Renal pelvis (tissue), 4 donors: ENCODE data around the gene DMKN. TPM values are rescaled to one million over a fixed set of nuclear protein-coding genes. Genes with fewer than 3 reads are reported as not detected.
"Not testable (repeated sequence)": the region's sequence is repeated elsewhere in the genome, so short reads cannot be mapped to it uniquely, and the experiment has no call there.

Source experiments
- DNase-seq: peaks from one replicate; pipeline ENCODE4 v3.0.0-alpha.2; 2013
- polyA plus RNA-seq, 3 donors: library from polyadenylated mRNA; unstranded; fragments of 120-200 nt; gene quantifications; one replicate each; pipeline ENCODE4 v1.2.1, GENCODE V29; 2013; ENCODE audit not compliant: insufficient read length in 3 of 3

DMKN gene
- polyA plus RNA-seq, 3 donors: 72.2 to 133 (median 113) TPM

- DNase-seq: no peak
These were observed 10.7 kb downstream of the DMKN start for GRCh38 chr19:35502751-35503150.

DNA sequence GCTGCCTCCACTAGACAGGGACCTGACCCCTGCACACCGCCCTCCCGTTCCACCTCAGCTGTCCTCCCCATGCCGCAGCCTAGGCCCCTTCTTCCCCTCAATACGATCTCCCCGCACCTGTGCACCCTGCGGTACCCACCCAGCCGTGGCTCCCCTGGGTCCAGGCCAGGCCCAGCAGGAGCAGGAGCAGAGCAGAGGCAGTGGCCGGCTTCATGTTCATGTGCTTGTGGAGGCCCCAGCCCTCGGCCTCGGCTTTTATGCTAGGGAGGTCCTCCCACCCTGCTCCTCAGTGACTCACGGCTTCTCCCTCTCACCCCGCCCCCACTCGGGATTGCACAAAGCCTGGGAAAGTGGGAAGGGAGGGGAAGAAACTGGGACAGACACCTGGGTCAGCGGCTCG lies 11.8 kb downstream of the DMKN start:
- DNase-seq: no peak

DNA sequence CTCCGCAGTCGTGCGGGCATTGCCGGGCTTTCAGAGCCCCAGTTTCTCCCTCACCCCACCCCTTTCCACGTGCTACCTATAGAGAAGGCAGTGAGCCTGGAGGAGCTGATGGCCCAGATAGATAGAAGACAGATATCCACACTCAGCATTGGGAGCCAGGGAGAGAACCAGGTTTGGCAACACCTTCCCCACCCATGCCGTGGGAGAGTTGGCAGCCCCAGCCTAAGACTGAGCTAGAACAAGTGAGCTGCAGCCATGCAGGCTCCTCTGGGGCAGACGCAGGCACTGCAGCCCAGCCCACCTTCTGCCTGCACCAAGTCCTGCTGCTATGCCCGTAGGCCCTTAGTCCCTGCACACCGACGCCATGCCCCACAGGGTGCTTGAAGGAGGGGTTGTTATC lies 12.8 kb downstream of the DMKN start:
- no peak for DNase-seq

- no peak for DNase-seq
These were observed 14.4 kb downstream of the DMKN start for GRCh38 chr19:35498984-35499527.

DNA sequence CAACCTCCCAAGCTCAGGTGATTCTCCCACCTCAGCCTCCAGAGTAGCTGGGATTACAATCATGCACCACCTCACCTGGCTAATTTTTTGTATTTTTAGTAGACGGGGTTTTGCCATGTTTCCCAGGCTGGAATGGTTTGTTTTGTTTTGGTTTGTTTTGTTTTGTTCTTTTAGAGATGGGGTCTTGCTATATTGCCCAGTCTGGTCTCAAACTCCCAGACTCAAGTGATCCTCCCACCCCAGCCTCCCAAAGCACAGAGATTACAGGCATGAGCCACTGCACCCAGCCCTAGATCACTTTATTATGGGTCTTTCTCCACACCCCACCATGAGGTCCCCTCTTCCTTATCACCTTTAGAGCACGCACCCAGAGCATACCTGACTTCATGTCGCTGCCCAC lies 15.2 kb downstream of the DMKN start:
- no peak for DNase-seq

- DNase-seq: no peak
These were observed 16.0 kb downstream of the DMKN start for GRCh38 chr19:35497406-35497805.

- DNase-seq: peak; percentile 48
These were observed 18.1 kb downstream of the DMKN start for GRCh38 chr19:35495107-35496064.

DNA sequence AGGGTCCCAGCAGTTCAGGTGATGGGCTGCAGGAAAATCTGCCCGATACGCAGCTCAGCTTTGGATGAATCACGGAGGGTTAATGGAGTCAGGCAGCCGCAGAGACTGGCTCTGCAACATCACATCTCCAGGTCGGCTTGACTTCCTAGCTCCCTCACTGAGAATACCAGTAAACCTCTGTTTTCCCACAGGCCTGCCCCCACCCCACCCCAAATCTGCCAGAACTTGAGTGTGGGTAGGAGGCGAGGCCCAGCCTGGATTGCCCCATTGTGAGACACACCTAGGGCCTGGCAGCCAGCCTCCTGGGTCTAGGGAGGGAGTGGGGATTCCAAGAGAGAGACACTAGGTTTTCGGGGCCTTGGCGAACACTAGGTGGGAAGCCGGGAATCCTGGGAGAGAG lies 19.5 kb downstream of the DMKN start:
- no peak for DNase-seq

- DNase-seq: no peak
These were observed 21.6 kb downstream of the DMKN start for GRCh38 chr19:35491836-35492360.

DNA sequence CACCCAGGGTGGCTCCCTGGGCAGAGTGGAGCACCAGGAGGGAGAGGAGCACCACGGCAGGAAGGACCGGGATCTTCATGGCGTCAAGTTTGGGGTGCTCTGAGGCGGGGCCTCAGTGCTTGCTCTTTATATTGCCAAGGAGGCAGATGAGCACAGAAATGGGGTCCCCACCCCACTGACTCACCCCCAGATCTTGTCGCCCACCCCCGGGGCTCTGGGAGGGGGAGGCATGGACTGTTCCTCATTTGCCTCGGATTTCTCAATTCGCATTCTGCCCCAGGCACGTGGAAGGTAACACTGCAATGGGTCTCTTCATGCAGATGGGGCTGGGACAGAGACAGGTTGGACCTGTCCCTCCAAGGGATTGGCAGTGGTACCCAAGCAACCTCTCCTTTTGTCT lies 23.1 kb downstream of the DMKN start, which contains the start of gene KRTDAP:
TSS of gene KRTDAP (minus strand) at position 101 of the 400 bp plus-strand sequence. CDS start at position 79, 22 bp downstream.
- no peak for DNase-seq

- DNase-seq: no peak
These were observed 24.8 kb downstream of the DMKN start for GRCh38 chr19:35488677-35489076.

DNA sequence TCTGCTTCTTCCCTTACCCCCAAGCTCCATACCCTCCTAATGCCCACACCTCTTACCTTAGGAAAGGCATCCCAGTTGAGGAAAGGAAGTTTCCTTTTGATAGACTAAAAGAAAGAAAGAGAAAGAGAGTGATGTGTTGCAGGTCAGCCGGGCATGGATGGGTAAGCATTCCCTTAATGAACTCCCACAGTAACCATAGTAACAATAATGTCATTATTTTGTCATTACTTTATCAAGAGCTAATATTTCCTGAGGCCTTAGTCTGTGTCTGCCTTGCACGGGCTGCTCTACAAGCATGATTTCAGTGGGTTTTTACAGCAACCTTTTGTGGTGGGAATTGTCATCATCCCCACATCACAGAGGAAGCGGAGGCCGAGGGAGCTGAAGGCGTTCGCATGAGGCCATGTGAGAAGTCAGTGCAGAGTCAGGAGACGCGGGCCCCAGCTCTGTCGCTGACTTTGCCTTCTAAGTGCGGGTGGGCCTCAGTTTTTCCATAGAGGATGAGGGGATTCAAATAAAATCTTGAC lies 25.7 kb downstream of the DMKN start:
- no peak for DNase-seq

DNA sequence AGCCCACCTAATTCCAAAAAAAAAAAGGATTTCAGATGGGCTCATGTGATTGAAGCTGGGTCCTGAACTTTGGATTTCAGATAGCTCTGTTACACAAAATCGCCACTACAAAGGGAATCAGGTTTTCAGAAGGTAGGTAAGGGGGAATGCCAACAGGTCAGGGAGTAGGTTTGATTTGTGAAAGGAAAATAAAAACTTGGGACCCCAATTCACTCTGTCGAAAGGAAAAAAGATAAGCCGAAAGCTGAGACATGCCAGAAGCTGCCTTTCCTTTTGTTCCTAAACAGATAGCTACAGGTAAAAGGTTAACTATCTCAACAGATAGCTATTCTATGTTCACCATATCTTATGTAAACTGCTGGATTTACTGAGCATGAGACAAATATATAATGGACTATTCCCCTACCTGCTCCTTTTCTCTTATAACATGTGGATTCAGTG lies 27.2 kb downstream of the DMKN start:
- no peak for DNase-seq

GRCh38 chr19:35484252-35485036 lies 29.0 kb downstream of the DMKN start:
- DNase-seq: no peak

DNA sequence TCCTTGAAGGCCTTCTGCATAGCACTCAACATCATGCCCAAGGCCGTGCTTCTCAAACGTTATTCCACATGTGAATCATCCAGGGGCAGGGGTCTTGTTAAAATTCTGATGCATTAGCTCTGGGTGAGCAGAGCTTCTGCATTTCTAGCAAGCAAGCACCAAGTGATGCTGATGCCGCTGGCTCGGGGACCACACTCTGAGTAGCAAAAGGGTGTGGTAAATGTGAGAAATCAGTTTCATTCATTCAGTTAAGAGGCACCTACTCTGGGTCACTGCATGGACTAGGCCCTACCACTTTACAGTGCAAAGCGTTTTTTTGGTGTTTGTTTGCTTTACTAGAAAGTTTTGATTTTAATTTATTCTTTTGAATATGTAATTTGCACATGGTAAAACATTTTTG lies 30.4 kb downstream of the DMKN start:
- no peak for DNase-seq

GRCh38 chr19:35478794-35479677 lies 34.4 kb downstream of the DMKN start:
- DNase-seq: no peak

- no peak for DNase-seq
These were observed 37.3 kb downstream of the DMKN start for GRCh38 chr19:35476149-35476548.

- not testable (repeated sequence) for DNase-seq
These were observed 38.9 kb downstream of the DMKN start for GRCh38 chr19:35474594-35474993.

DNA sequence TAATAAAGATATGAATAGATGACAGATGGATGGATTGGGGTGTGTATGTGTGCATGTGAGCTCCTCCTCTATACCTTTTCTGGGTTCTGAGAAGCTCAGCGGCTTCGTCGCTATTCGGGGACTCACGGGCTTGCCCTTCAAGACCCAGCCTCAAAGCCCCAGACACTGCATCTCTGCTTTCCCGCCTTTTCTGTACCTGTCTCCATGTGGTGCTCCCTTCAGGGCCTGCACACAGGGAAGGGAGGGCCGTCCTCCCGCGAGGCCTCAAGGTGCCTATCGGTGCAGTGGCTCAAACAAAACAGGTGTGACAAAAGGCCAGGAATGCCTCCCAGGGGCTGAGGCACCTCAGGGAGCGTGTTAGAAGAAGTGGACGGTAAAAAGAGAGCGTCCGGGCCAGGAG lies 39.3 kb downstream of the DMKN start:
- no peak for DNase-seq

DNA sequence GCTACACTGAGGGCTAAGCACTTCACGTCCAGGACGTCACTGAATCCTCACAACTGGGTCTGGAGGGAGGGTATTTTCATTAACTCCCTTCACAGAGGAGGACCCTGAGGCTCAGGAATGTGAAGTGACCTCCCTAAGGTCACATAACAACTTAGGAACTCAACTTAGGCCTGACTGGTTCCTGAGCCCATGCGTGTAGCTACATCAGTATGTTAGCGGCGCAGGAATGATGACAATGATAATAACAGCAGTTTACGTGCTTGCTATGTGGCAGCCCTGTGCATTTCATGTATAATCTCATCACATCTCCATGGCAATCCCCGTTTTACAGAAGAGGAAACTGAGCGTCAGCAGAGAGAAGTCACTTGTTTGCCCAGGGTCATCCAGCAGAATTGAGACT lies 41.5 kb downstream of the DMKN start:
- no peak for DNase-seq

DNA sequence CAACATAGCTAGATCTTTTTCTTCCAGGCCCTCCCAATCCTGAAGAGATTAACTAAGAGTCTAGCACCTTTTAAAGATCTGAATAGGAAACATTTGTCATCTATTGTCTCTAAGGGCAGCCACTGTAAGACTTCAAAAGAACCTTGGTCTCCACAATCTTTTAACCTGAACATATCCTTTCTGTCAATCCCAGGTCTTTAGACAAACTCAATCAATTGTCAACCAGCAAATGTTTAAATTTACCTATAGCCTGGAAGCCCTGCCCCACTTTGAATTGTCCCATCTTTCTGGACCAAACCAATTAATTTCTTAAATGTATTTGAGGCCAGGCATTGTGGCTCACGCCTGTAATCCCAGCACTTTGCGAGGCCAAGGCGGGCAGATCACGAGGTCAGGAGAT lies 42.4 kb downstream of the DMKN start:
- DNase-seq: not testable (repeated sequence)
